Measurements from ENCODE around the gene TLCD3A.
"Not testable (repeated sequence)": the region's sequence is repeated elsewhere in the genome, so short reads cannot be mapped to it uniquely, and the experiment has no call there.

The TLCD3A gene

DNA sequence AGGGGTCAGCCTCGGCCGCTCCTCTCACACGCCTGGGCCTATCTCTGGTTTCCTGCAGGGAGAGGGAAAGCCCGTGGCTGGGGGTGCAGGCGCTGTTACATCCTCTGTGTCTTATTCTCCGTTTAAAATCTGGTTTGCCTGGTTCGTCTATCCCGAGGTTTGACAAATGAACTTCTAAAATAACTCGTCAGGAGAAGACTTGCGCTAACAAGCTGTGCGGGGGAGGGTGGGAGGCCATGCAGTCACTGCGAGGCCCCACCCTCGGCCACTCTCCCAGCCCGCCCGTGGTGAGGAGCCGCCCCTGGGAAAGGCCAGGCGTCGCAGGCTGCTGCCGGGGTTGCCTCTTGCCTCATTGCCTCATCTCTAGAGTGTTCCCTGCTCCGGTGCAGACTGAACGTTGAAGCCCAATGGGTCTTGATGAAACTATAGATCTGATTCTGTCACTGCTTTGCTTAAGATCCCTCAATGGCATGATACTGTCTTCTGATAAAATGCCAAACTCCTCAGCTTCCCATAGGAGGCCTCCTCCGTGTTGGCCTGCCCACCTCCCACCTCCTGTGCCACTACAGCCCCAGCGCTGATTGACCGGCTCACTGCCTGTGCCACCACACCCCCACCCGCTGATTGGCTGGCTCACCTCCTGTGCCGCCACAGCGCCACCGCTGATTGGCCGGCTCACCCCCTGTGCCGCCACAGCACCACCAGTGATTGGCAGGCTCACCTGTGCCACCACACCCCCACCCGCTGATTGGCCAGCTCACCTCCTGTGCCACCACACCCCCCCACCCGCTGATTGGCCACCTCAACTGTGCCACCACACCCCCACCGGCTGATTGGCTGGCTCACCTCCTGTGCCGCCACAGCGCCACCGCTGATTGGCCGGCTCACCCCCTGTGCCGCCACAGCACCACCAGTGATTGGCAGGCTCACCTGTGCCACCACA, 57.8 kb downstream of the TLCD3A start:
- not testable (repeated sequence) for DNase-seq

GRCh38 chr17:790874-791247, 58.5 kb downstream of the TLCD3A start:
- DNase-seq, result not testable (repeated sequence)

- no peak for DNase-seq
These were observed 59.4 kb downstream of the TLCD3A start for GRCh38 chr17:791829-792228.

DNA sequence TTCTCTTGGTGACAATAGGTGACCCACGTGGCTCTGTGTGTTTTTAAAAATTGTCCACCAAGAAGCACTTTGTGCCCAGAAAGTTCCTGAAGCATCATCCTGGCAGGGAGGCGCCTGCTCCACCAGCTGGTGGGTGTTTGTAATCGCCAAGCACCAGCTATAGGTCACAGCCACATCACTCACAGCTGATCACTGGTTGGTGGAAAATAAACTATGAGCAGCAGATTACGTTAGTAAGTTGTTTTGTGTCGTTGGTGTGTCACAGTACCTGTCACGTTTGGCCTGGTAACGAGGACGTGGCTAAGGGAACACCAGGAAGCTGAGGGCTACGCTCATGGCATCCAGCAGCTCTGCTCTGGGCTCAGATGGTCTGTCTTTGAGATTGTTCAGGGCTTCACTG, 59.9 kb downstream of the TLCD3A start:
- no peak for DNase-seq
